ENCODE data around the gene SLC25A5.
"Not testable (repeated sequence)": the region's sequence is repeated elsewhere in the genome, so short reads cannot be mapped to it uniquely, and the experiment has no call there.

SLC25A5 gene

GRCh38 chrX:119477812-119478232 is 9.6 kb downstream of the SLC25A5 start:
- no peak for DNase-seq (ENCODE audit: low read depth)

GRCh38 chrX:119478504-119478903 is 10.3 kb downstream of the SLC25A5 start:
- DNase-seq (ENCODE audit: low read depth), result no peak

GRCh38 chrX:119479845-119480244 is 11.6 kb downstream of the SLC25A5 start:
- DNase-seq (ENCODE audit: low read depth), result no peak

- DNase-seq (ENCODE audit: low read depth), result no peak
Measured at GRCh38 chrX:119481323-119481801, 13.1 kb downstream of the SLC25A5 start.

- no peak for DNase-seq (ENCODE audit: low read depth)
Measured at GRCh38 chrX:119482041-119482440, 13.8 kb downstream of the SLC25A5 start.

- DNase-seq (ENCODE audit: low read depth), result peak; percentile 44
Measured at GRCh38 chrX:119482481-119483480, 14.5 kb downstream of the SLC25A5 start.

- no peak for DNase-seq (ENCODE audit: low read depth)
Measured at GRCh38 chrX:119486745-119487144, 18.5 kb downstream of the SLC25A5 start.

GRCh38 chrX:119487766-119488165 is 19.5 kb downstream of the SLC25A5 start:
- DNase-seq (ENCODE audit: low read depth), result not testable (repeated sequence)

- DNase-seq (ENCODE audit: low read depth), result no peak
Measured at GRCh38 chrX:119488749-119489148, 20.5 kb downstream of the SLC25A5 start.

GRCh38 chrX:119489212-119490074 is 21.2 kb downstream of the SLC25A5 start:
- DNase-seq (ENCODE audit: low read depth), result no peak

- no peak for DNase-seq (ENCODE audit: low read depth)
Measured at GRCh38 chrX:119492463-119492862, 24.2 kb downstream of the SLC25A5 start.

GRCh38 chrX:119493851-119494495 is 25.7 kb downstream of the SLC25A5 start:
- not testable (repeated sequence) for DNase-seq (ENCODE audit: low read depth)

GRCh38 chrX:119495734-119496726 is 27.8 kb downstream of the SLC25A5 start:
- DNase-seq (ENCODE audit: low read depth), result no peak

- DNase-seq (ENCODE audit: low read depth), result no peak
Measured at GRCh38 chrX:119497185-119497584, 28.9 kb downstream of the SLC25A5 start.

GRCh38 chrX:119500061-119500800 is 32.0 kb downstream of the SLC25A5 start:
- no peak for DNase-seq (ENCODE audit: low read depth)

GRCh38 chrX:119501511-119502148 is 33.4 kb downstream of the SLC25A5 start:
- DNase-seq (ENCODE audit: low read depth), result no peak

GRCh38 chrX:119502727-119503483 is 34.7 kb downstream of the SLC25A5 start:
- DNase-seq (ENCODE audit: low read depth), result no peak

- DNase-seq (ENCODE audit: low read depth), result no peak
Measured at GRCh38 chrX:119503484-119503861, 35.2 kb downstream of the SLC25A5 start.

- not testable (repeated sequence) for DNase-seq (ENCODE audit: low read depth)
Measured at GRCh38 chrX:119505145-119505544, 36.9 kb downstream of the SLC25A5 start.

Measured in stimulated activated CD8-positive, alpha-beta memory T cell treated with anti-CD3 and anti-CD28 coated beads, Interleukin-12 subunit alpha, Interleukin-12 subunit beta, amount 100 ng/mL, for 4 hours (primary cell).